CD4-positive, alpha-beta T cell treated with Interferon gamma for 1 hour (primary cell): ENCODE results near the gene PRDM1.

Experiments used
- DNase-seq: peaks from one replicate; pipeline ENCODE4 v3.0.0-alpha.2; 2020

Gene PRDM1

DNA sequence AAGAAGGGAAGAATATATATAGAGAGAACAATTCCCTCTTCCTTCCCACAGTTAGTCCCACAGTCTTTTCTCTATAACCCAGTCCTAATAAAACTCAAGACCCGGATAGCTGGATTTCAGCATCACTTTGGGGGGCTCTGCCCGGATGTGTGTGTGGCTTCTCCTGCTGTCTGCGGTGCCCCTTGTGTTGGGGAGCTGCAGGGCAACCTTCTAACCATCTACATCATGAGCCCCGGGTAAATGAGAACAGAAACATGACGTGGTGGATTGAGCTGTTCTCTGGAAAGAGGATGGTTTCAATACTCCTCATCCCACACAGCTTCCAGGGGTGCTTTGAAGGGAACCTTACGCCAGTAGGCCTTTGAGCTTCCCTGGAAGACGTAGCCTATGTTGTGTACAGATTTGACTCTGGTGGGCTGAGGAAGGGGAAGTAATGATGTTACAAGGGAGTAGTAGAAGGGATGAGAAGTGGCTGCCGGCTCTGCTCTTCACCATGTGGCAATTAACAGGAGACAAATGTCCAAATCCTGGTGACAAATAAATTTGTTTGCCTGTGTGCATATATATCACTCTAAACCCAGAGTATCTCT is 13.5 kb upstream of the PRDM1 start:
- no peak for DNase-seq

DNA sequence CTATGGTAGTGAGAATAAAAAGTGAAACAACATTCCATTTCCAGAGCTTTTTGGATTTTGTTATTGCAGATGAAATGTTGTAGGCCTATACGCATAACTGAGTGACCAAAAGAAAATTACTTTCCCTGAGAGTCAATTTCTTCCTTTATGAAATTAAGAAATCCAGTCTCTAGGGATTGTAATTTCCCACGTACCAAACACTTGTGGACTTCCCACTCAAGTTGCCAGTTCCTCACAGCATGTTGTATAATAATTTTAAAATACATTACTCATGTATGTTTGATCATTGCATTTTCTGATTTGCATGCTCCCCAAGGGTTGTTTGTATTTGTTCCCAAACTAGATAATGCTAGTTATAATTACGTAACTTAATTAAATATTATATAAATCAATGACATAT is 12.0 kb upstream of the PRDM1 start:
- no peak for DNase-seq

- no peak for DNase-seq
Measured at GRCh38 chr6:106076139-106076538, 10.0 kb upstream of the PRDM1 start.

DNA sequence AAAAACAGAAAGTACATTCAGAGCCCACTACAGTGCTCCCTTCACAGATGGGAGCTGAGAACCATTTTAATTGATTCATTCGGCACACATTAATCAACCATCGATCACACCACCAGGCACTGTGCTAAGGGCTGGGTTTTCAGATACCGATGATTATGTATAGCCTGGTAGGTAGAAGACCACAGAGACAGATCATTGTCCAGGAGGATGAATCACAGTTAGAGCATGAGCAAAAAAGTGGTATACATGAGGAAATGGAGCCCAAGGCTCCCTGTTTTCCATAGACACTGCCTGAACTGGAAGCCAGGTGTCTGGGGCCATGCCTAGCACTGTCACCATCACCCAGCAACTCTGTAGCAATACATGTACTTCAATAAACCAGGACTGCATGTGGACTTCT is 9.0 kb upstream of the PRDM1 start:
- DNase-seq, result no peak

- DNase-seq, result no peak
Measured at GRCh38 chr6:106077881-106078280, 8.3 kb upstream of the PRDM1 start.

DNA sequence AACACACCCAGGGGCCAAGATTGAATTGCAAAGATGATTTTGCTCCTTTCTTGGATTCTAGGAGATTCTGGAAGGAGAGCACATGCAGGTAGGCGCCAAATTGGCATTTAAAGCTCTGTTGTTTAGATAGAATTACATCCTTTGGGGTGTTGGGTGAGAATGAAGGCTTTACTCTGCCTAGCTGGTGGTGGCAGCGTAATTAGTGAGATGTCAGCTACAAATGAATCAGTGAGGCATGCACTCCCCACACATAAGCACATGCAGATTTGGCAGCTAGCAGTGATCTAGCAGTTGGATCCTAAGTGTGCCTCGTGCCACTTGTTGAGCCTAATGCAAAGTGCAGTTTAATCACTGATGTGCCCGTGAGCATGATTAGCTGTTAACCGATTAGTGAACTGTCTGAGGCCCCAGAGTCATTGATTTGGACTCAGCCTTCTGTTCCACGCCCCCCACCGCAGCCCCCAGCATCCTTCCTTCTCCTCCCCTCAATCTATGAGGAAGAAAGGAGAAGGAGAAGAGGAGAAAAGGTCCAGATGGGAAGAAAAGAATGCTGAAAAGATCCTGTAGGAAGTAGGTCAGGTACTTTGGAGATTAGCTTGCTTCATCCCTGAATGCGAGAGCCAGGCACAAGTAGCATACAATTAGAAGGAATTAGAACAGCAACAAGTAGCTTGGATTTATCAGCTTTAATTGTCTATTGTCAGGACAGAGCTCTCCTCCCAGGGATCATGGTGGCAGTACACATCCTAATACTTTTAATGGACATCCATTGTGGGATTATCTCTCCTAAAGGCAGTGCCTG is 6.0 kb upstream of the PRDM1 start:
- no peak for DNase-seq

DNA sequence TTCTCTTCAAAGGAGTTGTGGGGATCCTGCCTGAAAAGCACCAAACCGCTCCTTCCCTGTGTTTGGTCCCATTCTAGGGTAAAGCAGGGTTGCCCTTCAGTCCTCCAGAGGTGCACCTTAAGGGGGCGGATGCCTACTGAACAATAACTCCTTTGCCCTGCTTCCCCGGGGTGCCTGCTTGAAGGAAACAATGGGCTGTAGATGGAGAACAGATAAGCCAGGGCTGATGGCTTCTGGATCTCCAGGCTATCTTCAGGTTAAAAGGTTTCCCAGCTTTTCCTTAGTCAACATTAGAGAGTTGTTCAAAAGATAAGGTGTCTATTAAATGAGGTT is 5.4 kb upstream of the PRDM1 start:
- DNase-seq, result no peak

- DNase-seq, result no peak
Measured at GRCh38 chr6:106081715-106082114, 4.4 kb upstream of the PRDM1 start.

GRCh38 chr6:106082735-106083398 is 3.3 kb upstream of the PRDM1 start:
- no peak for DNase-seq

GRCh38 chr6:106083618-106084017 is 2.5 kb upstream of the PRDM1 start:
- no peak for DNase-seq

DNA sequence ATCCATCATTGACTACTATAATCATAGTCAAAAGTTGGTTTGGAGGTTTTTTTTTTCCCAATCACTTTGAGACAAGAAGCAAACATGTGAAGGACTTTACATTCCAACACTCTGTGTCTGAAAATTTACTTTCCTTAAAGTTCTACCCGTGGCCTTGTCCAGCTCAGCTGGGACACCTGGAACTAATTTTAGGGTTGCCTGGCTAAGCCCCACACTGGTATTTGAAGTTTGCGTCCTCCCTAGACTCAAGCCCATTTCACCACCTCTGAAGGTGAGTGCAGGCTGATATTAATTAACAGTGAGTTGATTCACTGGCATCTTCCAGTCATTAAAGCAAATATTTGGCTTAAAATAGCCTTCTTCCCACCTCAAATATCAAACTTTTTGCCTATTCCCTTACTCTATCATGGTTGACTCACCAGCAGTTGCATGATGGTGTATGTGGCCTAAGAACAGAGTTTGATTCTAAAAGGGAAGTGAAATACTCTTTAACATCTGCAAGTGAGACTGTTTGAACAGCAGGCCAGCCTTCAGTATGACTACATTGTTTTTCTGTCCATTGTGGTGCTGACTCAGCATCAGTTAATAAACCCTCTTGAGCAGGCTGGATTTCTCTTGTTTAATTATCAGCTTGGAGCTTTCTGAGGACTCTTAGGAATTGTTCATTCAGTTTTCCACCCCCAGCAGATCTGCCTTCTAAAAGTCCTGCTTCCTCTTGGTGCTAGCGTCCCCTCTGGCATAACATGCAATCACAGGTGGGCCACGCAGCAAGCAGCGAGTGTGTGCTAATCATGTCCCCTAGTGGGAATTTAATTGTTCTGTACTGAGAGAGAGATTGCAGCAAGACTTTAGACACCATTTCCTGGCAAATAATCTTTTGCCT is 1.8 kb upstream of the PRDM1 start:
- DNase-seq, result peak; percentile 35

DNA sequence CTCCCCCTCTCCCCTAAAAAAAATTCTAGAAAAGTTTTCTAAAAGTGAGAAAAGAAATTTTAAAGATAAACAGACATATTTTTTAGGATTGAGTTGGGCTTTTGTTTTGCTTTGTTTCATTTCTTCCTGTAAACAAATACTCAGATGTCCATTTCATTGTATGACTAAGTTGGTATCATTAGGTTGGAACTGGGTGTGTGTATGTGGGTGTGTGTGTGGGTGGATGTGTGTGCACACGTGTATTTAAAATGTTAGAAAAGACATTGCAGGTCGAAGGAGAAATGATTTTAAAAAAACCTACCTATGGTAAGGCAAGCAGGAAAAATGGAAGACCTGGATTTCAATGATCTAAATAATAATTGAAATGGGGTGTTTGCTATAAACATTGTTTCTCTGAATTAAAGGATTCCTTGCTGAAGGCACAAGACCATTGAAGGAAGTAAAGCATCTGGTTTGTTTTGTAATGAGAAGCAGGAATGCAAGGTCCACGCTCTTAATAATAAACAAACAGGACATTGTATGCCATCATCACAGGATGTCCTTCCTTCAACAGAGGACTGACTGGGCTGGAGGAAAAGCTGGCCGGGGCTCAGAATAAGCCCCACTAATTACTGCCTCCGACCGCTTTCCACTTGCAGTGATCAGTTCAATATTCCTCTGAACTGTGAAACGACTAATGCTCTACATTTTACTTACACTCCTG is 996 bp upstream of the PRDM1 start:
- DNase-seq, result no peak

GRCh38 chr6:106085692-106085983 is 498 bp upstream of the PRDM1 start:
- no peak for DNase-seq

GRCh38 chr6:106086814-106087175 is 659 bp downstream of the PRDM1 start:
- no peak for DNase-seq

- DNase-seq, result no peak
Measured at GRCh38 chr6:106087548-106088325, 1.6 kb downstream of the PRDM1 start.

GRCh38 chr6:106090001-106090400 is 3.9 kb downstream of the PRDM1 start:
- no peak for DNase-seq

DNA sequence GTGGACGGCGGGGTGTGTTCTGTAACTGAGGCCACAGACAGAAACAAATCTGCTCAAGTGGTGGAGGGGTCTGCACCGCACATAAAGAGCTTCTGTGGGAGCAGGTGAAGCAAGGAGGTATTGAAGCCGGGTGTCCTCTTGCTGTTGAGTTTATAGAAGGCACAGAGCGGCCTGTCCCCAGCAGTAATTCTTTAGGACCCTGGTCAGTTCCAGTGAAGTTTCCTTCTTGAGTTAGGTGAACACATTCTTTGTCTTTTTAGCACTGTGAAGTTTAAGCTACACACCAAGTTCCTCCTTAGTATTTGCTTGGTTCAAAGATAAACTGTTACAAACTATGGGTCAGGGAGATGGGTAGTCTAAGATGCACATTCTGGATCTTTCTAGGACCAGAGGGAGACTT is 6.1 kb downstream of the PRDM1 start:
- DNase-seq, result no peak

- no peak for DNase-seq
Measured at GRCh38 chr6:106094261-106094963, 8.3 kb downstream of the PRDM1 start.

DNA sequence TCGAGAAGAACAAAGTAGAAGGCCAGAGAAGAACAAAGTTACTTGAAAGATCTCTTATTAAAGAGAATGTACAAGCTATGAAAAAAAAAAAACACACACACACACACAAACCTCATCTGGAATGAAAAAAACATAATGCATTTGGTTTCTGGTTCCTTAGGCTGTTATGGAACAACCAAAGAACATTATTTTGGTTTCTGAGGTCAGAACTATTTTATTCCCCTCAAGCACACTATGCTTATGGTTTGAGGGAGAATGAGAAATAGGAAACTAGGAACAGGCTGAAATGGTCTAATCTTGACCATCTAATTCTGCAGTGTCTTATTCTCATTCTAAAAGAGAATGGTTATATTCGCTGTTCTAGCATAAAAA is 8.8 kb downstream of the PRDM1 start:
- DNase-seq, result no peak

GRCh38 chr6:106097411-106098231 is 11.5 kb downstream of the PRDM1 start:
- DNase-seq, result peak; percentile 48
